Measurements from ENCODE around the gene RAB11A.

The RAB11A gene

DNA sequence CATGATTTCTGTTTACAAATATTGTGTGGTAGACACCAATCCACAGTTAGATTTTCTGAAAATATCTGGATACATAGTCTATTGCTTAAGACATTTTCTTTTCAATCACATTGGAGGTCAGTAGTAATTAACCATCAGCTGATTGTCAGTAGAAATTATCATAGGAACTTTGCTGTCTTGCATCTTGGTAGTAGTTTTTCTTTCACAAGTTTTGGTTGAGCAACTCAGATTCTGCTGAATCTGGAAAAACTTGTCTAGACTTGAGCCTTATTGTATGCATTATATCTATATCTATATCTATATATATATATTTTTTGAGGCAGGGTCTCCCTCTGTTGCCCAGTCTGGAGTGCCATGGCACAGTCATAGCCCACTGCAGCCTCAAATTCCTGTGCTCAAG, 4.0 kb downstream of the RAB11A start:
- no peak overlapping the region for H3K27ac ChIP-seq (ENCODE audit: low read depth, low read length)
- H4K20me1 ChIP-seq (ENCODE audit: control insufficient read depth, insufficient read depth, low read depth, low read length): peaks cover 6% of the 10 kb centered on the region
- peaks cover 54% of the 10 kb centered on the region for H3K36me3 ChIP-seq (ENCODE audit: control insufficient read depth, low read length)
- H3K9me2 ChIP-seq (replicated peaks; ENCODE audit: control insufficient read depth, low read length): no peaks in the 10 kb centered on the region
- H3K4me2 ChIP-seq (ENCODE audit: low read length): no peak overlapping the region
- no peak for TF ChIP-seq EZH2phosphoT487 (IDR thresholded peaks at IDR 0.05; ENCODE audit: borderline replicate concordance, low read length)
- TF ChIP-seq, protein P1, sequence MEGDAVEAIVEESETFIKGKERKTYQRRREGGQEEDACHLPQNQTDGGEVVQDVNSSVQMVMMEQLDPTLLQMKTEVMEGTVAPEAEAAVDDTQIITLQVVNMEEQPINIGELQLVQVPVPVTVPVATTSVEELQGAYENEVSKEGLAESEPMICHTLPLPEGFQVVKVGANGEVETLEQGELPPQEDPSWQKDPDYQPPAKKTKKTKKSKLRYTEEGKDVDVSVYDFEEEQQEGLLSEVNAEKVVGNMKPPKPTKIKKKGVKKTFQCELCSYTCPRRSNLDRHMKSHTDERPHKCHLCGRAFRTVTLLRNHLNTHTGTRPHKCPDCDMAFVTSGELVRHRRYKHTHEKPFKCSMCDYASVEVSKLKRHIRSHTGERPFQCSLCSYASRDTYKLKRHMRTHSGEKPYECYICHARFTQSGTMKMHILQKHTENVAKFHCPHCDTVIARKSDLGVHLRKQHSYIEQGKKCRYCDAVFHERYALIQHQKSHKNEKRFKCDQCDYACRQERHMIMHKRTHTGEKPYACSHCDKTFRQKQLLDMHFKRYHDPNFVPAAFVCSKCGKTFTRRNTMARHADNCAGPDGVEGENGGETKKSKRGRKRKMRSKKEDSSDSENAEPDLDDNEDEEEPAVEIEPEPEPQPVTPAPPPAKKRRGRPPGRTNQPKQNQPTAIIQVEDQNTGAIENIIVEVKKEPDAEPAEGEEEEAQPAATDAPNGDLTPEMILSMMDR (IDR thresholded peaks at IDR 0.05; ENCODE audit: low read depth, low read length, poor library complexity, severe bottlenecking): no peak
- H3K79me2 ChIP-seq (ENCODE audit: control insufficient read depth, low read length): peaks cover 80% of the 10 kb centered on the region
- H3F3A ChIP-seq (ENCODE audit: control insufficient read depth, insufficient read depth): no peaks in the 10 kb centered on the region
- peaks cover 22% of the 10 kb centered on the region for H3K4me1 ChIP-seq (ENCODE audit: control insufficient read depth, low read length)
- no peaks in the 10 kb centered on the region for H3K9me3 ChIP-seq (ENCODE audit: control insufficient read depth, insufficient read depth, low read length)
- no peak overlapping the region for H3K4me3 ChIP-seq (ENCODE audit: low read length)
- no peaks in the 10 kb centered on the region for H3K27me3 ChIP-seq (ENCODE audit: control insufficient read depth, low read length)

DNA sequence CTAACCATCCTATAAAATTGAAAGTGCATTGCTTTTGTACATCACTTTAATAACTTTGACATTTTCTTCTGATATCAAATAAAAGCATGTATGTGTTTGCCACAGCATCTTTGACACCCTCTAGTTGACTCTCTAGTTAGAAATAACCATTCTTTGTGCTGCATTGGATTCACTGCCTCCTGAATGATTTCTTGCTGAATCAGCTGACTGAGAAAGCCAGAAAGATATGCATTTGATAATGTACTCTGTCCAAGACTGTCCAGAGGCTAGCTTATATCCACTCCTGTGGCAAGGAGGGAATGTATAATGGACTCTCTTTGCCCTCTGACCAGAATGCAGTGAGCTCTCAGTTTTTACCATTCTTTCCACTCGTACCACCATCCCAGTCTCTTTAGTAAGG, 6.2 kb downstream of the RAB11A start:
- Histone ChIP-seq H3K9me3 (ENCODE audit: control insufficient read depth, insufficient read depth, low read length) (no peaks in the 10 kb centered on the region), H3K27me3 (ENCODE audit: control insufficient read depth, low read length) (no peaks in the 10 kb centered on the region), H3K4me3 (ENCODE audit: low read length) (no peak overlapping the region), H3K36me3 (ENCODE audit: control insufficient read depth, low read length) (peaks cover 64% of the 10 kb centered on the region), H3K79me2 (ENCODE audit: control insufficient read depth, low read length) (peaks cover 69% of the 10 kb centered on the region), H3F3A (ENCODE audit: control insufficient read depth, insufficient read depth) (no peaks in the 10 kb centered on the region), H3K27ac (ENCODE audit: low read depth, low read length) (no peak overlapping the region), H3K9me2 (replicated peaks; ENCODE audit: control insufficient read depth, low read length) (no peaks in the 10 kb centered on the region), H3K4me2 (ENCODE audit: low read length) (no peak overlapping the region), H4K20me1 (ENCODE audit: control insufficient read depth, insufficient read depth, low read depth, low read length) (peaks cover 6% of the 10 kb centered on the region), H3K4me1 (ENCODE audit: control insufficient read depth, low read length) (peaks cover 16% of the 10 kb centered on the region)
- TF ChIP-seq EZH2phosphoT487 (IDR thresholded peaks at IDR 0.05; ENCODE audit: borderline replicate concordance, low read length): no peak
- TF ChIP-seq, protein P1 (IDR thresholded peaks at IDR 0.05; ENCODE audit: low read depth, low read length, poor library complexity, severe bottlenecking): no peak

DNA sequence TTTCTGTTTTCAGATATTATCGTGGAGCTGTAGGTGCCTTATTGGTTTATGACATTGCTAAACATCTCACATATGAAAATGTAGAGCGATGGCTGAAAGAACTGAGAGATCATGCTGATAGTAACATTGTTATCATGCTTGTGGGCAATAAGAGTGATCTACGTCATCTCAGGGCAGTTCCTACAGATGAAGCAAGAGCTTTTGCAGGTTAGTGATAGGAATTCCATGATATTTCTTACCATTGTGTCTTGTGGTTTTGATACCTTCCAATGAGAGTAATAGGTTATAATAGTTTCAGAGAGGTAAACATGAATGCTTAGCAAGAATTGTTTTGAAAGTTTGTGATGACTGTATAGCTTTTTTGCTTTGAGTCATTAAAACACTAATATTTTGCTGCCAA, 8.5 kb downstream of the RAB11A start:
- peaks cover 46% of the 10 kb centered on the region for H3K79me2 ChIP-seq (ENCODE audit: control insufficient read depth, low read length)
- TF ChIP-seq EZH2phosphoT487 (IDR thresholded peaks at IDR 0.05; ENCODE audit: borderline replicate concordance, low read length): no peak
- TF ChIP-seq, protein P1 (IDR thresholded peaks at IDR 0.05; ENCODE audit: low read depth, low read length, poor library complexity, severe bottlenecking): no peak

More for the DNA sequence above, 8.5 kb downstream of the RAB11A start:
- Histone ChIP-seq H3K9me3 (ENCODE audit: control insufficient read depth, insufficient read depth, low read length) (no peaks in the 10 kb centered on the region), H3K27ac (ENCODE audit: low read depth, low read length) (no peak overlapping the region), H3K4me1 (ENCODE audit: control insufficient read depth, low read length) (peaks cover 9% of the 10 kb centered on the region), H3K9me2 (replicated peaks; ENCODE audit: control insufficient read depth, low read length) (no peaks in the 10 kb centered on the region), H3F3A (ENCODE audit: control insufficient read depth, insufficient read depth) (no peaks in the 10 kb centered on the region), H3K4me2 (ENCODE audit: low read length) (no peak overlapping the region), H3K36me3 (ENCODE audit: control insufficient read depth, low read length) (peaks cover 80% of the 10 kb centered on the region), H3K4me3 (ENCODE audit: low read length) (no peak overlapping the region), H4K20me1 (ENCODE audit: control insufficient read depth, insufficient read depth, low read depth, low read length) (peaks cover 1% of the 10 kb centered on the region; the same call in 1 of the 2 replicates), H3K27me3 (ENCODE audit: control insufficient read depth, low read length) (no peaks in the 10 kb centered on the region)

All from DOHH2 (cell line).